IPS-20b (cell line): ENCODE data around the gene MUC22.
A peak's percentile ranks its signal among the peaks of the same experiment; 100 is the strongest.
"Not testable (repeated sequence)": the region's sequence is repeated elsewhere in the genome, so short reads cannot be mapped to it uniquely, and the experiment has no call there.

ENCODE experiments used
- H3K27ac ChIP-seq: one replicate; pipeline ENCODE4 v1.5.1; 2013; ENCODE audit warnings: low read length
- H3K27me3 ChIP-seq: 2 replicates; pipeline ENCODE4 v1.6.1; 2013; ENCODE audit warnings: mild to moderate bottlenecking, low read length, inconsistent platforms; ENCODE audit not compliant: insufficient read depth
- H3K36me3 ChIP-seq: 2 replicates; pipeline ENCODE4 v1.6.1; 2013; ENCODE audit warnings: low read depth, mild to moderate bottlenecking, inconsistent platforms, low read length, moderate library complexity; ENCODE audit not compliant: insufficient read depth
- H3K4me1 ChIP-seq: 2 replicates; pipeline ENCODE4 v1.6.1; 2013; ENCODE audit warnings: mild to moderate bottlenecking, control low read depth, inconsistent platforms, low read length, moderate library complexity; ENCODE audit not compliant: insufficient read depth
- H3K4me3 ChIP-seq: 2 replicates; pipeline ENCODE4 v1.5.1; 2013; ENCODE audit warnings: mild to moderate bottlenecking, low read length, inconsistent platforms
- H3K9ac ChIP-seq: 2 replicates; pipeline ENCODE4 v1.6.1; 2013; ENCODE audit warnings: low read depth, mild to moderate bottlenecking, inconsistent platforms, low read length, moderate library complexity
- H3K9me3 ChIP-seq: 2 replicates; pipeline ENCODE4 v1.6.1; 2013; ENCODE audit warnings: mild to moderate bottlenecking, low read depth, low read length, inconsistent platforms; ENCODE audit not compliant: insufficient read depth

MUC22 gene

DNA sequence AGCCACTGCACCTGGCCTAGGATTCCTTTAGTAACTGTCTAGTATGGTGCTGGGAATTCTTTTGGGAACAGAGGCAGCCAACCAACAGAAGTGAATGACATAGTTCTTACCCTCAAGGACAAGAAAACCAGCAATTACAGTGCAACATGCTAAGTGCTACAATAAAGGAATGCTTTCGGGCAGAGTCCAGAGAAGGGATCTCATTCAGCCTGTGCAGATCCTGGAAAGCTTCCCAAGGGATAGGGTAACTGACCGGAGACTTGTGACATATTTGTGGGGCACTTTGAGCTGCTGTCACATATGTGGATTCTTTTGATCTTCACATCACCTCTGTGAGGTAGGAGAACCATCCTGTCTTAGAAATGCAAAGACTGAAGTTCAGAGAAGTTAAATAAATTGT is 55.3 kb downstream of the MUC22 start:
- Histone ChIP-seq H3K27ac (no peak overlapping the region), H3K27me3 (no peaks in the 10 kb centered on the region), H3K36me3 (no peaks in the 10 kb centered on the region), H3K9ac (no peak overlapping the region), H3K9me3 (no peaks in the 10 kb centered on the region), H3K4me1 (peaks cover 3% of the 10 kb centered on the region; the same call in 1 of the 2 replicates), H3K4me3 (no peak overlapping the region)

GRCh38 chr6:31067028-31067427 is 56.8 kb downstream of the MUC22 start:
- not testable (repeated sequence) for H3K4me3 ChIP-seq, H3K9ac ChIP-seq, H3K9me3 ChIP-seq, H3K36me3 ChIP-seq, H3K27ac ChIP-seq, H3K4me1 ChIP-seq, H3K27me3 ChIP-seq

DNA sequence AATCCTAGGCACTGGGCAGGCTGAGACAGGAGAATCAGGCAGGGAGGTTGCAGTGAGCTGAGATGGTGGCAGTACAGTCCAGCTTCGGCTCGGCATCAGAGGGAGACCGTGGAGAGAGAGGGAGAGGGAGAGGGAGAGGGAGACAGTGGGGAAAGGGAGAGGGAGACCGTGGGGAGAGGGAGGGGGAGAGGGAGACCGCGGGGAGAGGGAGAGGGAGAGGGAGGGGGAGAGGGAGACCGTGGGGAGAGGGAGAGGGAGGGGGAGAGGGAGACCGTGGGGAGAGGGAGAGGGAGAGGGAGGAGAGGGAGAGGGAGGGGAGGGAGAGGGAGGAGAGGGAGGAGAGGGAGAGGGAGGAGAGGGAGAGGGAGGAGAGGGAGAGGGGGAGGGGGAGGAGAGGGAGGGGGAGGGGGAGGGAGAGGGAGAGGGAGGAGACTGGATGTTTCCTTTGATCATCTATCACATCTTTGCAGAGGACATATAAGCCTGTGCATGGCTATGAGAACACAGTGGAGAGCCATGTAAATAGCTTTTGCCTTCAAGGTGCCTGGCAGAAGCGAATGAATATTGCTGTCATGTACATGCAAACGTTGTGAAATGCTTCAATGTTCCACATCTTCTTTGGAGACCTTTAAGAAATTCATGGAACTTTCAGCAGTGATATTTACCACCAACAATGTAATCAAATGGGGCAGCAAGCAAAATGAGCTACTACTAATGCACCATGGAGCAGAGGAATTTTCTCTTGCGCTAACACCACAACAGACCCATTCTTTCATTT is 57.8 kb downstream of the MUC22 start:
- H3K36me3 ChIP-seq, H3K9me3 ChIP-seq, H3K27me3 ChIP-seq, H3K9ac ChIP-seq, H3K27ac ChIP-seq, H3K4me3 ChIP-seq: not testable (repeated sequence)
- peaks cover 12% of the 10 kb centered on the region; the same call in 1 of the 2 replicates for H3K4me1 ChIP-seq

- no peak overlapping the region for H3K9ac ChIP-seq
- no peak overlapping the region for H3K4me3 ChIP-seq
- H3K27me3 ChIP-seq, result no peaks in the 10 kb centered on the region
- peaks cover 12% of the 10 kb centered on the region; the same call in 1 of the 2 replicates for H3K4me1 ChIP-seq
- no peaks in the 10 kb centered on the region for H3K36me3 ChIP-seq
- H3K27ac ChIP-seq, result no peak overlapping the region
- no peaks in the 10 kb centered on the region for H3K9me3 ChIP-seq
Measured at GRCh38 chr6:31068669-31069340, 58.5 kb downstream of the MUC22 start.

DNA sequence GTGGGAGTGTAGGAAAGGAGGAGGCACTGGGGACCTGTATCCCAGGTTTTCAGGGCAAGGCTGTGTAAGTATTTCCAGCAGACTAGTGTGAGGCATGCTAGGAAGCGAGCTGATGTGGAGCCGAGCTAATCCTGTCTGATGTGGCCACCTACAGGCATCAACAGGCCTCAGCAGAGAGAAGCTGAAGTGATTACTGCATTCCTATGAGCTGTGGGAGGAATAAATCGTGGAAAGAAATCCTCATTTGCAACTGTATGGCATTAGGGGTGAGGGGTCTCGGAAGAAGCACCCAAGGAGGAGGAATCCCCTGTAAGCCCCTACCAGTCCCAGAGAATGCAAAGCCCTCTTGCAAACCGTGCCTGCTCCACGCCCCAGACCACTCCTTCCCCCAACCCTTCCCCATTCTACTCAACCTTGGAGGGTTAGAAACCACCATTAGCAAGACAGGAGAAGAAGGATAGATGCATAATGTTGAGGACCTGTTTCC is 60.5 kb downstream of the MUC22 start:
- Histone ChIP-seq H3K27ac (peak overlapping the region; percentile 25), H3K36me3 (no peaks in the 10 kb centered on the region), H3K4me1 (peaks cover 12% of the 10 kb centered on the region; the same call in 1 of the 2 replicates), H3K9ac (peak overlapping the region; percentile 51; the same call in 1 of the 2 replicates), H3K27me3 (no peaks in the 10 kb centered on the region), H3K9me3 (no peaks in the 10 kb centered on the region), H3K4me3 (peak overlapping the region; percentile 26)

DNA sequence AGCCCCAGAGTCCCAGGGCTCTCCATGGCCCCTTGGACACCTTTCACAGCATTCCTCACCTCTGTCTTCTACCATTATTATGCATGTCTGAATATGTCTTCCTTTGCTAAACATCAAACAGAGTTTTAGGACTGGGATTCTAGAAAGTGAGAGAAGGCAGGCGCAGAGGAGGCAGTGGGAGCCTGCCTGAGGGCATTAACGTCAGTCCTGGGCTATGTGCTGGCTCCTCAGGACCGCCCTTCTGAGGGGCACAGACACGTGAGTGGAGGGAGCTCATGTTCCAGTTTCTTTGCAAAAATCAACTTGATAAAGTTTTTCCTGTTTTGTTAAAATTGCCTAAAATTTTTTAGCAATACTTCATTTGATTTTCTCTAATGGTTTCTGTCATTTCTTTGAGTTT is 64.1 kb downstream of the MUC22 start:
- H3K9ac ChIP-seq, result no peak overlapping the region
- H3K36me3 ChIP-seq, result no peaks in the 10 kb centered on the region
- H3K27ac ChIP-seq, result no peak overlapping the region
- no peaks in the 10 kb centered on the region for H3K27me3 ChIP-seq
- peaks cover 14% of the 10 kb centered on the region; the same call in 1 of the 2 replicates for H3K4me1 ChIP-seq
- H3K4me3 ChIP-seq, result no peak overlapping the region
- H3K9me3 ChIP-seq, result no peaks in the 10 kb centered on the region

- Histone ChIP-seq H3K9ac (no peak overlapping the region), H3K27me3 (no peaks in the 10 kb centered on the region), H3K4me3 (no peak overlapping the region), H3K36me3 (no peaks in the 10 kb centered on the region), H3K4me1 (peaks cover 14% of the 10 kb centered on the region; the same call in 1 of the 2 replicates), H3K9me3 (no peaks in the 10 kb centered on the region), H3K27ac (no peak overlapping the region)
Measured at GRCh38 chr6:31075528-31075927, 65.3 kb downstream of the MUC22 start.

GRCh38 chr6:31076611-31077010 is 66.3 kb downstream of the MUC22 start:
- H3K4me3 ChIP-seq, result no peak overlapping the region
- H3K9me3 ChIP-seq, result no peaks in the 10 kb centered on the region
- H3K4me1 ChIP-seq, result peaks cover 9% of the 10 kb centered on the region; the same call in 1 of the 2 replicates
- no peak overlapping the region for H3K27ac ChIP-seq
- H3K27me3 ChIP-seq, result no peaks in the 10 kb centered on the region
- H3K9ac ChIP-seq, result no peak overlapping the region
- H3K36me3 ChIP-seq, result no peaks in the 10 kb centered on the region

DNA sequence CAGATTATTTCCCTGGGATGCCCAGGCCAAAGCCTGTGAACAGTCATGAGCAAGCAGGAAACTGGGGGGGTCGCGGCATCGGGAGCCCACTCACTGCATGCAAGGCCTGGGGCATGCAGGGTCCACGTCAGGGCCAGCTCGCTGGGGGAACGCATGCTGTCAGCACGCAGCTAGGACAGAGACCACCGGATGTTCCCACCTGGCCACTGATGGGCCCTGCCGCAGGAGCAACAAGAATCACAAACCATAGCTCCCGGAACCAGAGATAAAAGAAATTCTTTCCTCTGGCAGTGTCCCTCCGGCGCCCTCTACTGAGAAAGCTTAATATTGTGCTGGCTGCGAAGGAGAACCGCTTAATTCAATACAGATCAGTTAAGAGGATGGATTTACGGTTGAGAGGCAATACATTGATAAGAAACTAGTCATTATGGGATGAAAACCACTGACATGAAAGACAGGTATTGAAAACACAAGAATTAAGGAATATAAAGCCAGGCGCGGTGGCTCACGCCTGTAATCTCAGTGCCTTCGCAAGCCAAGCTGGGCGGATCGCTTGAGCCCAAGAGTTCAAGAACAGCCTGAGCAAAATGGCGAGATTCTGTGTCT is 69.5 kb downstream of the MUC22 start:
- no peaks in the 10 kb centered on the region for H3K36me3 ChIP-seq
- no peak overlapping the region for H3K9ac ChIP-seq
- H3K4me1 ChIP-seq, result peaks cover 5% of the 10 kb centered on the region; the same call in 1 of the 2 replicates
- no peak overlapping the region for H3K4me3 ChIP-seq
- H3K27ac ChIP-seq, result no peak overlapping the region
- H3K27me3 ChIP-seq, result no peaks in the 10 kb centered on the region
- no peaks in the 10 kb centered on the region for H3K9me3 ChIP-seq

DNA sequence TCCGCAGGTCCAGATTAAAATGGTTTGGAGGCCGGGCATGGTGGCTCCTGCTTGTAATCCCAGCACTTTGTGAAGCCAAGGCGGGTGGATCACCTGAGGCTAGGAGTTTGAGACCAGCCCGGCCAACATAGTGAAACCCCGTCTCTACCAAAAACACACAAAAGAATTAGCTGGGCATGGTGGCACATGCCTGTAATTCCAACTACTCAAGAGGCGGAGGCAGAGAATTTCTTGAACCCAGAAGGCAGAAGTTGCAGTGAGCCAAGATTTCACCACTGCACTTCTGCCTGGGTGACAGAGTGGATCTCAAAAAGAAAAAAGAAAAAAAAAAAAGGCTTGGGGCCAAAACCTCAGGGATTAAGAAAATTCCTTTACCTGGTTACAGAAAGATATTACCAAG is 71.6 kb downstream of the MUC22 start:
- Histone ChIP-seq H3K4me1 (peaks cover 5% of the 10 kb centered on the region; the same call in 1 of the 2 replicates), H3K9ac (no peak overlapping the region), H3K27me3 (0 out of 2 replicates have a peak, but pooled peaks cover 3% of the 10 kb centered on the region), H3K27ac (no peak overlapping the region), H3K4me3 (no peak overlapping the region), H3K9me3 (no peaks in the 10 kb centered on the region), H3K36me3 (no peaks in the 10 kb centered on the region)

DNA sequence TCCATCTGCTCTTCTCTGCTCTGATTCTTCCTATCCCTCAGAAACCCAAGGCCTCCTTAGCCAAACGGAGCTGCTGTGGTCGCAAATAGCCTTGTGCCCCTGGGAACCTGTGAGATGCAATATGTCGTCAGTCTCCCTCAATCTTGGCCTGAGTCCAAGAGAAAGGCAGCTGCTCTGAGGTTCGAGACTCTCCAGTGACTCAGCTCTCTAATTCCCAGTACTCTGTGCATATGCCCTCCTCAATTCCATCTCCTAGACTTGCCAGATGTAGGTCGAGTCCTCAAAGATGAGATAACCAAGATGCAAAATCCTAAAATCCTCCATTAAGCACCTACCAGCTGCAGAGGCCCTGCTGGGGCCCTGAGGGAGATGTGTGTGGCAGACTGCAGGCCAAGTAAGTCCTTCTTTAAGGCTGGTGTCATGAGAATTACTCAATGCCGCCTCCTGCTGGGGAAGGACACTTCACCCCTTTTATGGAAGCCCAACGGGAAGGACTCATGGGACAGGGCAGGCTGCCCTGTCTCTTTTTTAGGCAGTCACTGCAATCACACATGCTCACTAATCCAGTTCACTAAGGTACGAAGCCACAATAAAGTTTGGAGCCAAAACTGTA is 73.6 kb downstream of the MUC22 start:
- 0 out of 2 replicates have a peak, but pooled peaks cover 6% of the 10 kb centered on the region for H3K27me3 ChIP-seq
- peaks cover 7% of the 10 kb centered on the region; the same call in 1 of the 2 replicates for H3K4me1 ChIP-seq
- no peaks in the 10 kb centered on the region for H3K36me3 ChIP-seq
- H3K27ac ChIP-seq, result no peak overlapping the region
- H3K9ac ChIP-seq, result no peak overlapping the region
- no peak overlapping the region for H3K4me3 ChIP-seq
- no peaks in the 10 kb centered on the region for H3K9me3 ChIP-seq
